Upper lobe of left lung (tissue), 6 donors: ENCODE measurements around the gene MB. TPM values are rescaled to one million over a fixed set of nuclear protein-coding genes. Genes with fewer than 3 reads are reported as not detected.

ENCODE experiments used
- ATAC-seq, 2 donors: fragments of 200-7000 bp; cut with Tn5 transposase; one replicate each; pipeline ENCODE4 v1.9.1; 2022; ENCODE audit warnings: mild to moderate bottlenecking in 2 of 2, moderate library complexity in 2 of 2; ENCODE audit not compliant: low FRiP score in 2 of 2
- DNase-seq, 2 donors: peaks; one replicate each; pipeline ENCODE4 v3.0.0-alpha.2; 2019 to 2020
- H3K27ac ChIP-seq, 4 donors: fragments of 200-600 bp; sonication (generic); one replicate each; pipeline ENCODE4 v1.5.1; 2016 to 2019
- H3K27me3 ChIP-seq, 4 donors: fragments of 200-600 bp; sonication (generic); one replicate each; pipeline ENCODE4 v1.5.1; 2017 to 2019
- H3K36me3 ChIP-seq, 4 donors: fragments of 200-600 bp; sonication (generic); one replicate each; pipeline ENCODE4 v1.5.1; 2016 to 2019
- H3K4me1 ChIP-seq, 4 donors: fragments of 200-600 bp; sonication (generic); one replicate each; pipeline ENCODE4 v1.5.1; 2018 to 2019
- H3K4me3 ChIP-seq, 4 donors: fragments of 200-600 bp; sonication (generic); one replicate each; pipeline ENCODE4 v1.5.1; 2017 to 2019; ENCODE audit warnings: mild to moderate bottlenecking in 2 of 4, moderate library complexity in 1 of 4
- H3K9me3 ChIP-seq, 4 donors: fragments of 200-600 bp; sonication (generic); one replicate each; pipeline ENCODE4 v1.5.1; 2018 to 2019
- CTCF ChIP-seq, 6 experiments: fragments of 450-650 bp in 4 of 6; fragments of 200-600 bp in 2 of 6; sonication (generic) in 2 of 6; IDR thresholded peaks; one replicate each; pipeline ENCODE4 v1.5.1; 2016 to 2019; ENCODE audit warnings: antibody characterized with exemption in 6 of 6
- EP300 ChIP-seq, 4 donors: sonication (generic); formaldehyde crosslinking; IDR thresholded peaks; one replicate each; pipeline ENCODE4 v1.5.1; 2017; ENCODE audit warnings: antibody characterized with exemption in 4 of 4, control low read depth in 2 of 4
- POLR2A ChIP-seq, 4 donors: fragments of 450-650 bp; IDR thresholded peaks; one replicate each; pipeline ENCODE4 v1.5.1; 2016 to 2017; ENCODE audit warnings: antibody characterized with exemption in 4 of 4, mild to moderate bottlenecking in 2 of 4
- POLR2AphosphoS5 ChIP-seq, 2 donors: sonication (generic); formaldehyde crosslinking; IDR thresholded peaks; one replicate each; pipeline ENCODE4 v1.5.1; 2017; ENCODE audit warnings: antibody characterized with exemption in 2 of 2
- WGBS, 2 donors: methylation state at CpG; one replicate each; pipeline ENCODE4 v1.1.5; 2017 to 2018; 5-methylcytosine and 5-hydroxymethylcytosine counted together
- total RNA-seq, 6 donors: library from RNA; depleted of rRNA in 4 of 6; stranded (reverse); fragments of >200 nt in 4 of 6; gene quantifications; one replicate each; pipeline versions ENCODE4 v1.1.0 to v1.2.1, GENCODE V29; 2016 to 2021
- donor health status: DM: no; HTN: no; CAD: no; lungs with moderate emphysema.
- donor health status: DM: no; HTN: yes; CAD: no; lungs with severe emphysema.

The MB gene
- total RNA-seq, 6 donors from 2014 or later: 0.46 to 1.1 (median 0.98) TPM; not detected in 3

GRCh38 chr22:35597692-35598395 is 19.3 kb downstream of the MB start:
- H3K9me3 ChIP-seq: no peaks in the 10 kb centered on the region
- no peak overlapping the region for H3K4me3 ChIP-seq
- DNase-seq (peak in 1 of 2 donors; percentile 89), ATAC-seq (peak in 1 of 2 donors; percentile 26)
- no peaks in the 10 kb centered on the region for H3K36me3 ChIP-seq
- H3K27me3 ChIP-seq: no peaks in the 10 kb centered on the region
- TF ChIP-seq CTCF (IDR thresholded peaks at IDR 0.05) (no peak), POLR2AphosphoS5 (IDR thresholded peaks at IDR 0.05) (no peak), POLR2A (IDR thresholded peaks at IDR 0.05) (no peak), EP300 (IDR thresholded peaks at IDR 0.05) (no peak)
- WGBS, 2 donors: 69 to 75% methylated on average over 11 to 16 of the region's 16 CpGs
- H3K27ac ChIP-seq: no peak overlapping the region
- H3K4me1 ChIP-seq: peaks cover 0 to 9% (median 4%) of the 10 kb centered on the region in 4 donors

GRCh38 chr22:35596821-35597220 is 20.3 kb downstream of the MB start:
- 75 to 85% methylated on average over 7 of the region's 7 CpGs for WGBS, 2 donors
- no peak overlapping the region for H3K4me3 ChIP-seq
- H3K27me3 ChIP-seq: no peaks in the 10 kb centered on the region
- no peak overlapping the region for H3K27ac ChIP-seq
- H3K36me3 ChIP-seq: no peaks in the 10 kb centered on the region
- DNase-seq (no peak), ATAC-seq (no peak)
- peaks cover 0 to 9% (median 2%) of the 10 kb centered on the region in 4 donors for H3K4me1 ChIP-seq
- TF ChIP-seq POLR2AphosphoS5 (IDR thresholded peaks at IDR 0.05) (no peak), CTCF (IDR thresholded peaks at IDR 0.05) (no peak), EP300 (IDR thresholded peaks at IDR 0.05) (no peak), POLR2A (IDR thresholded peaks at IDR 0.05) (no peak)
- H3K9me3 ChIP-seq: no peaks in the 10 kb centered on the region

- WGBS, 2 donors: 92 to 94% methylated on average over 5 of the region's 5 CpGs
- Histone ChIP-seq H3K9me3 (no peaks in the 10 kb centered on the region), H3K27me3 (no peaks in the 10 kb centered on the region), H3K4me1 (peaks cover 0 to 9% (median 3%) of the 10 kb centered on the region in 4 donors), H3K4me3 (no peak overlapping the region), H3K27ac (no peak overlapping the region), H3K36me3 (no peaks in the 10 kb centered on the region)
- TF ChIP-seq POLR2A (IDR thresholded peaks at IDR 0.05) (no peak), EP300 (IDR thresholded peaks at IDR 0.05) (no peak), POLR2AphosphoS5 (IDR thresholded peaks at IDR 0.05) (no peak), CTCF (IDR thresholded peaks at IDR 0.05) (no peak)
- no peak for DNase-seq
- ATAC-seq: no peak
Measured at GRCh38 chr22:35594686-35595085, 22.4 kb downstream of the MB start.

- no peaks in the 10 kb centered on the region for H3K9me3 ChIP-seq
- H3K4me3 ChIP-seq: no peak overlapping the region
- H3K36me3 ChIP-seq: no peaks in the 10 kb centered on the region
- no peak overlapping the region for H3K27ac ChIP-seq
- H3K27me3 ChIP-seq: no peaks in the 10 kb centered on the region
- TF ChIP-seq CTCF (IDR thresholded peaks at IDR 0.05) (no peak), POLR2A (IDR thresholded peaks at IDR 0.05) (no peak), EP300 (IDR thresholded peaks at IDR 0.05) (no peak), POLR2AphosphoS5 (IDR thresholded peaks at IDR 0.05) (no peak)
- DNase-seq (no peak), ATAC-seq (no peak)
- 74 to 77% methylated on average over 9 to 14 of the region's 14 CpGs for WGBS, 2 donors
- H3K4me1 ChIP-seq: peaks cover 0 to 14% (median 8%) of the 10 kb centered on the region in 4 donors
Measured at GRCh38 chr22:35593891-35594470, 23.1 kb downstream of the MB start.
